ENCODE results near the gene PRDX6. TPM values are rescaled to one million over a fixed set of nuclear protein-coding genes. Genes with fewer than 3 reads are reported as not detected.
"Not testable (repeated sequence)": the region's sequence is repeated elsewhere in the genome, so short reads cannot be mapped to it uniquely, and the experiment has no call there.

The PRDX6 gene
- total RNA-seq, 2 donors from 2014 or later: 302 to 369 TPM

GRCh38 chr1:173467426-173467825 lies 9.7 kb upstream of the PRDX6 start:
- no peak for TF ChIP-seq POLR2A (IDR thresholded peaks at IDR 0.05)
- no peak for TF ChIP-seq POLR2AphosphoS5 (IDR thresholded peaks at IDR 0.05)
- intact Hi-C loops (cut with DNase I): no loop called here
- WGBS: 93% methylated on average over 4 of the region's 4 CpGs
- no peaks in the 10 kb centered on the region for H3K27me3 ChIP-seq (replicated peaks; ENCODE audit: insufficient read depth)
- H3K4me1 ChIP-seq (replicated peaks): no peaks in the 10 kb centered on the region
- H3K9me3 ChIP-seq: no peaks in the 10 kb centered on the region
- no peak for DNase-seq (ENCODE audit: low spot score)
- H3K27ac ChIP-seq: no peak overlapping the region
- H3K36me3 ChIP-seq: no peaks in the 10 kb centered on the region
- no peak overlapping the region for H3K4me3 ChIP-seq

GRCh38 chr1:173469656-173470055 lies 7.5 kb upstream of the PRDX6 start:
- H3K4me3 ChIP-seq: no peak overlapping the region

GRCh38 chr1:173470608-173471007 lies 6.5 kb upstream of the PRDX6 start:
- no peak overlapping the region for H3K27ac ChIP-seq
- H3K27me3 ChIP-seq (replicated peaks; ENCODE audit: insufficient read depth): no peaks in the 10 kb centered on the region
- H3K4me3 ChIP-seq: no peak overlapping the region
- DNase-seq (ENCODE audit: low spot score): no peak
- H3K4me1 ChIP-seq (replicated peaks): peaks cover 11% of the 10 kb centered on the region
- H3K9me3 ChIP-seq: no peaks in the 10 kb centered on the region
- 85% methylated on average over 4 of the region's 4 CpGs for WGBS
- no peak for TF ChIP-seq POLR2A (IDR thresholded peaks at IDR 0.05)
- TF ChIP-seq POLR2AphosphoS5 (IDR thresholded peaks at IDR 0.05): no peak
- no peak for TF ChIP-seq CTCF (IDR thresholded peaks at IDR 0.05)
- intact Hi-C loops (cut with DNase I): loop anchor here (10.0 kb wide), 1 partner anchor 936 kb away; the partner anchor contains the start of gene SUCO
- H3K36me3 ChIP-seq: no peaks in the 10 kb centered on the region

More at GRCh38 chr1:173469656-173470055, 7.5 kb upstream of the PRDX6 start:
- intact Hi-C loops (cut with DNase I): loop anchor here (10.0 kb wide), 1 partner anchor 935 kb away; the partner anchor contains the start of gene SUCO
- DNase-seq (ENCODE audit: low spot score): no peak
- no peaks in the 10 kb centered on the region for H3K27me3 ChIP-seq (replicated peaks; ENCODE audit: insufficient read depth)
- no peak overlapping the region for H3K27ac ChIP-seq
- H3K36me3 ChIP-seq: no peaks in the 10 kb centered on the region
- H3K9me3 ChIP-seq: no peaks in the 10 kb centered on the region
- H3K4me1 ChIP-seq (replicated peaks): peaks cover 8% of the 10 kb centered on the region
- WGBS: 93% methylated on average over 3 of the region's 3 CpGs
- TF ChIP-seq CTCF (IDR thresholded peaks at IDR 0.05) (no peak), POLR2AphosphoS5 (IDR thresholded peaks at IDR 0.05) (no peak), POLR2A (IDR thresholded peaks at IDR 0.05) (no peak)

GRCh38 chr1:173473599-173474011 lies 3.5 kb upstream of the PRDX6 start:
- Histone ChIP-seq H3K36me3 (no peaks in the 10 kb centered on the region), H3K4me3 (no peak overlapping the region), H3K9me3 (no peaks in the 10 kb centered on the region), H3K4me1 (replicated peaks) (peaks cover 11% of the 10 kb centered on the region), H3K27ac (peak overlapping the region; percentile 87 to 90), H3K27me3 (replicated peaks; ENCODE audit: insufficient read depth) (no peaks in the 10 kb centered on the region)
- DNase-seq (ENCODE audit: low spot score): no peak
- 55% methylated on average over 2 of the region's 2 CpGs for WGBS
- no peak for TF ChIP-seq POLR2A (IDR thresholded peaks at IDR 0.05)
- intact Hi-C loops (cut with DNase I): loop anchor here (10.0 kb wide), 1 partner anchor 939 kb away; the partner anchor contains the start of gene SUCO

GRCh38 chr1:173474097-173474779 lies 2.9 kb upstream of the PRDX6 start:
- intact Hi-C loops (cut with DNase I): loop anchor here (10.0 kb wide), 1 partner anchor 939 kb away; the partner anchor contains the start of gene SUCO
- H3K4me1 ChIP-seq (replicated peaks): peaks cover 11% of the 10 kb centered on the region

GRCh38 chr1:173474780-173475421 lies 2.2 kb upstream of the PRDX6 start:
- not testable (repeated sequence) for DNase-seq (ENCODE audit: low spot score); H3K36me3 ChIP-seq; H3K27me3 ChIP-seq (replicated peaks; ENCODE audit: insufficient read depth); H3K9me3 ChIP-seq
- peaks cover 11% of the 10 kb centered on the region for H3K4me1 ChIP-seq (replicated peaks)
- H3K4me3 ChIP-seq: peak overlapping the region; percentile 73 to 97
- intact Hi-C loops (cut with DNase I): loop anchor here (10.0 kb wide), 1 partner anchor 940 kb away; the partner anchor contains the start of gene SUCO
- 26% methylated on average over 17 of the region's 17 CpGs for WGBS
- H3K27ac ChIP-seq: peak overlapping the region; percentile 87 to 90

More at GRCh38 chr1:173474097-173474779, 2.9 kb upstream of the PRDX6 start:
- H3K27ac ChIP-seq: peak overlapping the region; percentile 87 to 90
- WGBS: 32% methylated on average over 5 of the region's 5 CpGs
- H3K4me3 ChIP-seq: no peak overlapping the region
- peak; percentile 27 for DNase-seq (ENCODE audit: low spot score)
- H3K9me3 ChIP-seq: no peaks in the 10 kb centered on the region
- no peaks in the 10 kb centered on the region for H3K36me3 ChIP-seq
- no peaks in the 10 kb centered on the region for H3K27me3 ChIP-seq (replicated peaks; ENCODE audit: insufficient read depth)
- TF ChIP-seq CTCF (IDR thresholded peaks at IDR 0.05) (no peak), POLR2A (IDR thresholded peaks at IDR 0.05) (no peak), POLR2AphosphoS5 (IDR thresholded peaks at IDR 0.05) (no peak)

Measured in prostate gland (tissue), 2 donors.